Psoas muscle (tissue), 8 donors: Measurements from ENCODE around the gene SULT4A1. TPM values are rescaled to one million over a fixed set of nuclear protein-coding genes. Genes with fewer than 3 reads are reported as not detected.
A peak's percentile ranks its signal among the peaks of the same experiment; 100 is the strongest.
"Not testable (repeated sequence)": the region's sequence is repeated elsewhere in the genome, so short reads cannot be mapped to it uniquely, and the experiment has no call there.

Experiments
- ATAC-seq, 4 donors: fragments of 200-7000 bp; cut with Tn5 transposase; one replicate each; pipeline ENCODE4 v1.9.1; 2020; ENCODE audit warnings: moderate library complexity in 3 of 4, mild to moderate bottlenecking in 2 of 4
- DNase-seq, 2 donors: peaks; one replicate each; pipeline ENCODE4 v3.0.0-alpha.2; 2020
- H3K27ac ChIP-seq: fragments of 200-600 bp; one replicate; pipeline ENCODE4 v1.8.0; 2022
- H3K27me3 ChIP-seq, 3 donors: fragments of 200-600 bp in 1 of 3; one replicate each; pipeline versions ENCODE4 v1.6.1 to v1.8.0; 2013 to 2022; ENCODE audit warnings: low read length in 2 of 3, mild to moderate bottlenecking in 2 of 3, moderate library complexity in 1 of 3; ENCODE audit not compliant: insufficient read depth in 3 of 3
- H3K36me3 ChIP-seq, 2 donors: fragments of 200-600 bp in 1 of 2; one replicate each; pipeline versions ENCODE4 v1.6.1 to v1.8.0; 2013 to 2022; ENCODE audit warnings: low read depth in 1 of 2, mild to moderate bottlenecking in 1 of 2, moderate library complexity in 1 of 2; ENCODE audit not compliant: insufficient read depth in 1 of 2
- H3K4me1 ChIP-seq: fragments of 200-600 bp; one replicate; pipeline ENCODE4 v1.8.0; 2022
- H3K4me3 ChIP-seq: fragments of 200-600 bp; one replicate; pipeline ENCODE4 v1.8.0; 2022; ENCODE audit warnings: mild to moderate bottlenecking
- H3K9me3 ChIP-seq: fragments of 200-600 bp; one replicate; pipeline ENCODE4 v1.8.0; 2022
- CTCF ChIP-seq: fragments of 200-600 bp; IDR thresholded peaks from one replicate; pipeline ENCODE4 v1.8.0; 2022; ENCODE audit warnings: antibody characterized with exemption
- WGBS, 3 donors: extraction: QIAGEN DNeasy Blood & Tissue Kit; methylation state at CpG; one replicate each; pipeline versions ENCODE4 v1.1.6 to v1.1.7; 2013; 5-methylcytosine and 5-hydroxymethylcytosine counted together
- intact Hi-C, 2 donors: fragments of 100-400 bp; cut with DNase I; formaldehyde crosslinking; loops; one replicate each; pipeline versions ENCODE4 v1.11.0 to v1.14.2; 2022
- polyA plus RNA-seq, 3 donors: library from polyadenylated mRNA; stranded (reverse); fragments of 200-250 nt; gene quantifications; one replicate each; pipeline ENCODE4 v1.2.3, GENCODE V29; 2013
- total RNA-seq, 4 donors: library from RNA; stranded (reverse); fragmentation: NEBNext Ultra II Directional in 2 of 4; extraction: Animal tissue kit (Norgen Biotek cat#: 25700) in 2 of 4; gene quantifications; one replicate each; pipeline versions ENCODE4 v1.2.1 to v1.2.4, GENCODE V29; 2021 to 2023
- donor health status: healthy with polysubstance abuse.
- donor health status: DM: no; HTN: no; CAD: no; lungs with moderate emphysema.
- donor health status: Bipolar disorder and iron deficiency.
- donor health status: healthy.
- donor health status: DM: yes; HTN: yes; CAD: no.
- donor health status: DM: no; HTN: no; CAD: no.
- donor health status: DM: no; HTN: no; CAD: no.
- donor health status: DM: yes; HTN: yes; CAD: no.

Gene SULT4A1
- total and polyA plus RNA-seq, 7 donors, result 0.08 to 0.23 TPM; not detected in 5

DNA sequence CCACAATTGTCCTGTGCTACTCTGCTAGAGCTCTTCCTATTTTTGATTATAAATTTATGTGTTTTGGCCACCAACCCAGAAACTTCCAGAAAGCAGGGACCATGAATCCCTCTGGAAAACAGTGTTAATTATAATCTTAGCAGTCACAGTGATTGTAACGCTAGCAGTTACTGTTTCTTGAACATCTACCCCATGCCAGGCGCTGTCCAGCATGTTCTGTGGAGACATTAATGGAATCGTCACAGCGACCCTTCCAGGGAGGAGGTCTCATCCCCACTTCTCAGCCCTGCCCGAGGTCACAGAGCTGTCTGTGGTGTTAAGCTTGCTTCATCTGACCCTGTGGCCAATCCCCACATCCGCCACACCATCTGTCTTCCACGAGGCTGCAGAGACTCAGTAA, 43.4 kb upstream of the SULT4A1 start:
- intact Hi-C loops, result no loop called here
- no peaks in the 10 kb centered on the region for H3K9me3 ChIP-seq
- H3K36me3 ChIP-seq, result no peaks in the 10 kb centered on the region
- no peak overlapping the region for H3K27ac ChIP-seq
- ATAC-seq (no peak), DNase-seq (no peak)
- H3K27me3 ChIP-seq, result peaks cover 0 to 41% (median 2%) of the 10 kb centered on the region in 3 donors
- H3K4me1 ChIP-seq, result no peaks in the 10 kb centered on the region
- 24 to 38% (median 33%) methylated on average over 7 of the region's 7 CpGs for WGBS, 3 donors
- H3K4me3 ChIP-seq, result no peak overlapping the region
- TF ChIP-seq CTCF, result no peak

DNA sequence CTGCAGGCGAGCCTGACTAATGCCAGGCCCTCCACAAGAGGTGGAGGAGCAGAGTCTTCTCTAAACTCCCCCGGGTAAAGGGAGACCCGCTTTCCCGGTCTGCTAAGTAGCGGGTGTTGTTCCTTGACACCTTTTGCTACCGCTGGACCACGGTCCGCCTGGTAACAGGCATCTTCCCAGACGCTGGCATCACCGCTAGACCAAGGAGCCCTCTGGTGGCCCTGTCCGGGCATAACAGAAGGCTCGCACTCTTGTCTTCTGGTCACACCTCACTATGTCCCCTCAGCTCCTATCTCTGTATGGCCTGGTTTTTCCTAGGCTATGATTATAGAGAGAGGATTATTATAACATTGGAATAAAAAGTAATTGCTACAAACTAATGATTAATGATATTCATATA, 42.1 kb upstream of the SULT4A1 start:
- ATAC-seq, H3K4me3 ChIP-seq, H3K9me3 ChIP-seq, H3K36me3 ChIP-seq, H3K27ac ChIP-seq, H3K4me1 ChIP-seq, intact Hi-C loops: not testable (repeated sequence)
- 22 to 37% (median 26%) methylated on average over 9 to 12 of the region's 12 CpGs for WGBS, 3 donors
- H3K27me3 ChIP-seq, result peaks cover 0 to 41% (median 2%) of the 10 kb centered on the region in 3 donors
- DNase-seq, result peak in 1 of 2 donors; percentile 64

GRCh38 chr22:43903033-43903432, 40.7 kb upstream of the SULT4A1 start:
- DNase-seq, H3K4me3 ChIP-seq, H3K27ac ChIP-seq, H3K36me3 ChIP-seq, intact Hi-C loops, ATAC-seq, H3K4me1 ChIP-seq, H3K9me3 ChIP-seq: not testable (repeated sequence)
- 56 to 62% (median 58%) methylated on average over 11 to 12 of the region's 12 CpGs for WGBS, 3 donors
- H3K27me3 ChIP-seq, result peaks cover 0 to 37% (median 2%) of the 10 kb centered on the region in 3 donors

- intact Hi-C loops, result no loop called here
- 16 to 31% (median 21%) methylated on average over 5 of the region's 5 CpGs for WGBS, 3 donors
- Histone ChIP-seq H3K36me3 (no peaks in the 10 kb centered on the region), H3K4me3 (no peak overlapping the region), H3K27ac (no peak overlapping the region), H3K4me1 (no peaks in the 10 kb centered on the region), H3K27me3 (peaks cover 0 to 29% (median 2%) of the 10 kb centered on the region in 3 donors), H3K9me3 (no peaks in the 10 kb centered on the region)
- no peak for DNase-seq
- no peak for TF ChIP-seq CTCF
- peak in 1 of 4 donors; percentile 56 for ATAC-seq
Measured at GRCh38 chr22:43901976-43902643, 39.8 kb upstream of the SULT4A1 start.

- no peak for ATAC-seq
- peaks cover 0 to 19% (median 0%) of the 10 kb centered on the region in 3 donors for H3K27me3 ChIP-seq
- H3K4me3 ChIP-seq, result no peak overlapping the region
- DNase-seq, result no peak
- H3K9me3 ChIP-seq, result no peaks in the 10 kb centered on the region
- WGBS, 3 donors, result 53 to 60% (median 57%) methylated on average over 7 of the region's 7 CpGs
- H3K27ac ChIP-seq, result no peak overlapping the region
- no peaks in the 10 kb centered on the region for H3K4me1 ChIP-seq
- H3K36me3 ChIP-seq, result no peaks in the 10 kb centered on the region
- intact Hi-C loops, result no loop called here
- TF ChIP-seq CTCF, result no peak
Measured at GRCh38 chr22:43900206-43900605, 37.9 kb upstream of the SULT4A1 start.
